ENCODE results near the gene B3GAT2. TPM values are rescaled to one million over a fixed set of nuclear protein-coding genes. Genes with fewer than 3 reads are reported as not detected.
A peak's percentile ranks its signal among the peaks of the same experiment; 100 is the strongest.

B3GAT2 gene
- total and polyA plus RNA-seq, 5 experiments from 2014 or later: 0.14 to 0.43 TPM; not detected in 3

DNA sequence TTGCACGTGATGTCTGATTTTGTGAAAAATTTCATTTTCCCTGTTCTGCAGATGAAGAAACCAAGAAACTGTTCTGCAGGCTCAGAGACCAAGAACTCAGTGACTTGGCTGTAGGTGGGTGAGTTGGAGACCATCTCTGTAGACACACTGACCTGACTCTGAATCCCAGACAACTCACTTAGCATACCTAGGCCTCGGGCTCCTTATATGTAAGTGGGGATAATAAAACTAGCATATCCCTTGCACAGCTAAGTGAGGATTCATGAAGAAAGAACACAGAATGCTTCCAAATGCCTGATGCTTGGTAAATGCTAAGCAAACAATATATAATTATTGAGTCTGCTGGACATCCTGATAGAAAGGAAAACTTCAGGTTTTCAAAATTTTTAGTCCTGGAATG lies 70.8 kb downstream of the B3GAT2 start:
- DNase-seq: no peak
- H3K27ac Mint-ChIP-seq: no peak overlapping the region
- H3K4me3 Mint-ChIP-seq: no peak overlapping the region
- POLR2A ChIA-PET: no interaction called here
- H3K27me3 Mint-ChIP-seq: peaks cover 5 to 20% (median 10%) of the 10 kb centered on the region in 5 donors
- no peaks in the 10 kb centered on the region for H3K4me1 Mint-ChIP-seq
- H3K36me3 Mint-ChIP-seq: no peaks in the 10 kb centered on the region
- no peaks in the 10 kb centered on the region for H3K9me3 Mint-ChIP-seq
- no peak for ATAC-seq

DNA sequence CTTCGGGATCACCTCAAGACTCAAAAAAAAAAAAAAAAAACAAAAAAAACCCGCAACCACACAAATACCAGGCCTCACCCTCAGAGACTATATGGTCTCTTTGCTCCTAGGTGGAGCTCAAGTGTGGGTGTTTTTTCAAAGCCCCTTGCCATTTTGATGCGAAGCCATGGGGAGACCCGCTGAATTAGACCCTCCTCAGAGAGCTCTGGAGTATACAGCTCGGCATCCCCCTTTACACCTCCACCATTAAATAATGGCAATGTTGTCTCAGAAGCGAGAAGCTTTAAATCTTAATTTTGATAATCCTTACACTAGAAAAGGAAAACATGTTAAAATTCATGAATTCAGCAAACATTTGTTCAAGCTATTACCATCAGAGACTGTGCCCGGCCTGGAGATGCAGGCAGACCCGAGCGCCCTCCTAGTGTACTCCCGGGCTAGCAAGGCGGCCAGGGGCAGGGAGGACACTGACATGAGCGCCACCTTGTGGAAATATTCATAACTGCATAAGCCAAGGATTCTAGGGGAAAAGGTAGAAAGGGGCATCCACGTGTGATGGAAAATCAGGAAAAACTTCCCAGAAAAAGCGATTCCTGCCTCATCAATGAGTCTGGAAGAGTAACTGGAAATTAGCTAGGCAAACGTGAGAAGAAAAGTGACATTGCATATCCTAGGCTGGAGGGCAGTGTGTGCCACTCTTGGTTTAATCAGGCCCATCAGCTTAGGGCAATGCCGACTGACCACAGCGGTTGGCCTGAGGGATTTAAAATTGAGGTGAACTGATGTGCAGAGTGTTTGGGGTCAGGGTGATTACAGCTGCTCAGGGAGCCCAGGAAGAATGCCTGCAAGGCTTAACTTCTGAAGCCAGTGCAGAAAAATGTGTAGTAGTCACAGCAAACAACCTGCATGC lies 72.5 kb downstream of the B3GAT2 start:
- POLR2A ChIA-PET: no interaction called here
- DNase-seq: peak; percentile 5 to 71 (median 50)
- H3K9me3 Mint-ChIP-seq: no peaks in the 10 kb centered on the region
- H3K27ac Mint-ChIP-seq: no peak overlapping the region
- no peak overlapping the region for H3K4me3 Mint-ChIP-seq
- peaks cover 10 to 33% (median 17%) of the 10 kb centered on the region in 5 donors for H3K27me3 Mint-ChIP-seq
- H3K36me3 Mint-ChIP-seq: no peaks in the 10 kb centered on the region
- peak; percentile 73 to 86 for ATAC-seq
- H3K4me1 Mint-ChIP-seq: no peaks in the 10 kb centered on the region

DNA sequence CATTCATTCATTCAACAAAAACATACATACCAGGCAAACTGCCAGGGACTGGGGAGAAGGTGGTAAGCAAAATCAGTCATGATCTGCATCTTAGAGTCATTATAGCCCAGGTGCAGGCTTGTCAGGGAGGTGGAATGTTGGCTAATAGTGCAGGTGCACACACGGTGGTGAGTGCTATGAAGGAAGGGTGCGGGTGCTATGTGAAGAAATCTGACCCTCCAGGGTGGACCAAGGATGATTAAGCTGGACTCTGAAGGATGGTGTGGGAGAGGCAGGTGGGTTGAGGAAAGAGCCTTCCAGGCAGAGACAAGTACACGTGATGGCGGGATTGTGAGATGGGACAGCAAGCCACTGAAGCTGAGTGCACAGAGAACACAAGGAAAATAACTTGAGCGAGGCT lies 77.4 kb downstream of the B3GAT2 start:
- Mint-ChIP-seq H3K9me3 (peaks cover 0 to 6% (median 0%) of the 10 kb centered on the region in 9 donors), H3K36me3 (no peaks in the 10 kb centered on the region), H3K4me3 (no peak overlapping the region), H3K27ac (no peak overlapping the region), H3K4me1 (no peaks in the 10 kb centered on the region), H3K27me3 (peaks cover 16 to 49% (median 23%) of the 10 kb centered on the region in 5 donors)
- POLR2A ChIA-PET: no interaction called here
- ATAC-seq: no peak
- no peak for DNase-seq

DNA sequence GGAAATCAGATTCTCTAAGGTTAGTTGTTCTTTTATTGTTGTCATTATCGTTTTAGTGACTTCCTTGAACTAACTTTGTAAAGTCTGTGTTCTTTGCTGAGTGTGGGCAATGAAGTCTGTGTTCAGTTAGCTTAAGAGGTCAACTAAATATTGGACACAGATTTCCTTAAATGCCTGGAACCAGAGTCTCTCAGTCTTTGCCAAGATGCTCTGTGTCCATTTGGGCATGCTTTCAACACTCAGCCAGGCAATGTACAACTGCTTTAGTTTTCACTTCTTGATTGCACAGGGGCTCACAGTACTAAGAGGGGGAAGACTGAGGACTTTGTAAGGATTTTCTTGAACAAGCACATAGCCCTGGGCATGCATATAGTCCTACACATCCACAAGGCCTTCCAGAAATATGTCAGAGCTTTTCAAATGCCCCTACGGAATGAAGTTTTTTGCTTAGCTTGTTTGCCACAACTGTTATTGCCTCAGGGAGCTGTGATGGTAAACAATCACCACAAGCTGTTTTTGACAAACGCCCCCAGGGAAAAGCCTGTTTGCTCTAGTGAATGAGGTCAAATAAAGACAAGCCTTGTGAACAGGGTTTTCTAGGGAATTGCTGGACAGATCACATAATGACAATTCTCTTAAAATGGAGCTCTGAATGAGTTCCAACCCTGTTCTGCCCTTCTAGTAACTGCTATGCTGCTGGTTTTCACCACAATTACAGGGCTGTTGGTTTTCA lies 82.5 kb downstream of the B3GAT2 start:
- Mint-ChIP-seq H3K9me3 (peaks cover 15 to 34% (median 25%) of the 10 kb centered on the region in 9 donors), H3K4me3 (no peak overlapping the region), H3K4me1 (no peaks in the 10 kb centered on the region), H3K36me3 (peaks cover 2 to 23% (median 18%) of the 10 kb centered on the region in 3 donors), H3K27ac (no peak overlapping the region), H3K27me3 (peaks cover 4 to 39% (median 16%) of the 10 kb centered on the region in 5 donors)
- DNase-seq (no peak), ATAC-seq (no peak)
- POLR2A ChIA-PET: no interaction called here

DNA sequence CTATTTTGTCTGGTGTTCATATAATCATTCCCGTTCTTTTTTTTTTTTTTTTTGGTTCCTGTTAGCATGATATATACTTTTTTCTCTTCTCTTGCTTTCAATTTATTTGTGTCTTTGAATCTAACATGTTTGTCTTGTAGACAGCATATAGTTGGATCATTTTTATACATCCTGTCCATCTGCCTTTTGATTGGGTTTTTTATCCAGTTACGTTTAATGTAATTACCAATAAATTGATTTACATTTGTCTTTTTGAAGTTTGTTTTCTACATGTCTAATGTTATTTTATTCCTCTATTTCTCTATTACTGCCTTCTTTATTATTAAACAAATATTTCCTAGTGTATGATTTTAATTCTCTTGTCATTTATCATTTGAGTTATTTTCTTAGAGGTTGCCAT lies 84.4 kb downstream of the B3GAT2 start:
- ATAC-seq: no peak
- no peaks in the 10 kb centered on the region for H3K4me1 Mint-ChIP-seq
- peaks cover 15 to 34% (median 27%) of the 10 kb centered on the region in 9 donors for H3K9me3 Mint-ChIP-seq
- DNase-seq: no peak
- no peak overlapping the region for H3K4me3 Mint-ChIP-seq
- POLR2A ChIA-PET: no interaction called here
- H3K27ac Mint-ChIP-seq: no peak overlapping the region
- peaks cover 2 to 24% (median 14%) of the 10 kb centered on the region in 5 donors for H3K27me3 Mint-ChIP-seq
- peaks cover 2 to 23% (median 18%) of the 10 kb centered on the region in 3 donors for H3K36me3 Mint-ChIP-seq

DNA sequence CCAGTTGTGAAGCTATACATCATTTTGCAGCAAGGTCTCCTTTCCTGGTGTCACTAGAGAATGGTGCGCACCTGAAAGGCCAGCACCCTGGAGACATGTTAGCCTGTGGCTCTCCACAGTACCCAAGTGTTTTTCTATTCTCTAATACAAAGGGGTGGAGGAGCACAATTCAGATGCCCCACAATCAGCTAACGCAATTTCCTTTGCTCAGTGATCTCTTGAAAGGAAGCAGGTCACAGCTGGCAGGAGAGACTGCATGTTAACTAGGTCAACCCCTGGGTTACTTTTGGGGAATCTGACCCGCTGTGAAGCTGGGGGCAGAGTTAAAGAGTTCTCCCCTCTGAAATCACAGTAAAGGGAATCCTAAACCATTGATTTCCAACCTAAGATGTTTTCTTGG lies 92.5 kb downstream of the B3GAT2 start:
- Mint-ChIP-seq H3K36me3 (peaks cover 4 to 30% (median 6%) of the 10 kb centered on the region in 3 donors), H3K27me3 (peaks cover 0 to 3% (median 0%) of the 10 kb centered on the region in 5 donors), H3K27ac (peak overlapping the region in 1 of 10 donors; percentile 13), H3K9me3 (peaks cover 0 to 12% (median 4%) of the 10 kb centered on the region in 9 donors), H3K4me1 (peaks cover 0 to 2% (median 0%) of the 10 kb centered on the region in 4 donors), H3K4me3 (no peak overlapping the region)
- no peak for ATAC-seq
- DNase-seq: no peak
- POLR2A ChIA-PET: no interaction called here

DNA sequence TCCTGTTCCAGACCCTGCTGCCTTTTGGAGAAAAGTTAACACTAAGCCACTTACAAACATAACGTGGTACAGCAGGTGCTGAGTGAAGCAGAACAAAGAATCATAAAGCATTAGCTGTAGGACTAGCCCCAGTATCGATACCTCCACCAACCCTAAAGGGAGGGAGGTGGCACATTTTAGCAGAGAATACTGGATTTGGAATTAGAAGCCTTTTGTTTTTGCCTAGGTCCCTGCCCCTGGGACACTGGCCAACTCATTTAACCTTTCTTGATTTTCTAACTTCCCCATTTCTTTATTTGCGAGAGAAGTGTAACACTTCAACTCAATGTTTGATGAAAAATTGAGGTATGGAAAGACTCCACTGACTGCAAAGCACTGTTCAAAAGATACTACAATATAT lies 93.5 kb downstream of the B3GAT2 start:
- Mint-ChIP-seq H3K4me3 (no peak overlapping the region), H3K27me3 (peaks cover 0 to 3% (median 0%) of the 10 kb centered on the region in 5 donors), H3K27ac (peak overlapping the region in 4 of 10 donors; percentile 34 to 87 (median 36)), H3K9me3 (peaks cover 0 to 12% (median 4%) of the 10 kb centered on the region in 9 donors), H3K36me3 (peaks cover 4 to 39% (median 12%) of the 10 kb centered on the region in 3 donors), H3K4me1 (peaks cover 0 to 2% (median 0%) of the 10 kb centered on the region in 4 donors)
- ATAC-seq (no peak), DNase-seq (no peak)
- POLR2A ChIA-PET: no interaction called here

DNA sequence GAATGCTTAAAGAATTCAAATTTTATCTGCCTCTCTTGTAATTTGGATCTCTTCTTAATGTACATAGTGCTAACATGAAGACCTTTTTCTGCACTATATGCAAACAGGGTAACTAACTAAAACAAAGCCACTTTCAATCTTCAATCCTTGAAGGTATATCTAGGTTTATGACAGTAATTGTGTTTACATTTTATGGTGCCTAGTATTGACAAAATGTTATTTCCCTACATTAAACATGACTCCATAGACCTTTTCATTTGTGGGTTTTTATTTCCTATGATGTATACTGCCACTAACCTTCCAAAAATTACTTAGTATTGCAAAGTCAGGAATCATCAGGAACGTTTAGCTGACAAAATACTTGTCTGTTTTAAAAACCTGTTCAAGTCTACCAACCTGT lies 95.9 kb downstream of the B3GAT2 start:
- DNase-seq: no peak
- no peak overlapping the region for H3K4me3 Mint-ChIP-seq
- H3K4me1 Mint-ChIP-seq: peaks cover 0 to 5% (median 0%) of the 10 kb centered on the region in 4 donors
- no peak for ATAC-seq
- POLR2A ChIA-PET: no interaction called here
- H3K27me3 Mint-ChIP-seq: no peaks in the 10 kb centered on the region
- H3K27ac Mint-ChIP-seq: peak overlapping the region in 4 of 10 donors; percentile 15 to 27 (median 19)
- peaks cover 0 to 49% (median 12%) of the 10 kb centered on the region in 3 donors for H3K36me3 Mint-ChIP-seq
- no peaks in the 10 kb centered on the region for H3K9me3 Mint-ChIP-seq

DNA sequence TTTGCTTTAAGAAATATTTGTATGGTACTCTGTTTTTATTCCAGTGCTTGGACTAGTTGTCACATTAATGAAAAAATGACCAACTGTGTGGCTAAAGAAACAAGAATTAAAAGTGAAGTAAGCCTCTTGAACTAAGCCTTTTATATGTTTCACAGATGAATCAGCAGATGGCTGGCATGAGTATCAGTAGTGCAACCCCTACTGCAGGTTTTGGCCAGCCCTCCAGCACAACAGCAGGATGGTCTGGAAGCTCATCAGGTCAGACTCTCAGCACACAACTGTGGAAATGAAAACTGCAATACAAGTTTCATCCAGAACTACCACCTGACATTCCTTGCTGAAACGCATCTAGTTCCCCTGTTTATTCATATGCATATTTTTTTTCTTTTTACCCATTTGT lies 96.8 kb downstream of the B3GAT2 start:
- Mint-ChIP-seq H3K4me1 (peaks cover 0 to 5% (median 0%) of the 10 kb centered on the region in 4 donors), H3K27ac (peak overlapping the region in 3 of 10 donors; percentile 21 to 40 (median 40)), H3K4me3 (no peak overlapping the region), H3K36me3 (peaks cover 0 to 51% (median 12%) of the 10 kb centered on the region in 3 donors), H3K9me3 (no peaks in the 10 kb centered on the region), H3K27me3 (no peaks in the 10 kb centered on the region)
- POLR2A ChIA-PET: no interaction called here
- no peak for ATAC-seq
- DNase-seq: no peak

DNA sequence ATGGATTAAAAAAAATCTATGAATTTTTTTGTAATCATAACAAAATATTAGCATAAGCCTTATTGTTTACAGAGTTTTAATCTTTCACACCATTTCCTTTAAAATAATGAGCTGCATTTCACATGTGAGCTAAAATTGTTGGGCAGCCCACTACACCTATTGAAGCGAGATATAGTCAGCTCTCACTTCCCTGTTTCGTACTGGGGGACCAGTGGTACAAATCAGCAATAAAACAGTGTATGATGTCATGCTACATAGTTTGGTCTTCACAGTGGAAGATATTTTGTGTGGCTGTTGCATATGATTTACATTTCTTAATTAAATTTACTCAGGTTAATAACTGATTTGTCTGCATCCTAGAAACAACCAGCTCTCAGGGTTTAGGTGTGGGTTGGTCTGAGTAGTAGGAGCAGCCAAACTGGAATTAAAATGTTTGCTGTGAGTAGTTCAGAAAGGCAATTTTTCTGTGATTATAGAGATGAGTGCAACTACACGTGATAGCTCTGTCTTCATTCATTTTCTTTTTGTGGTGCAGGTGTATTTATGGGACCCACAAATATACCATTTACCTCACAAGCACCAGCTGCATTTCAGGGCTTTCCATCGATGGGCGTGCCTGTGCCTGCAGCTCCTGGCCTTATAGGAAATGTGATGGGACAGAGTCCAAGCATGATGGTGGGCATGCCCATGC lies 99.3 kb downstream of the B3GAT2 start:
- peaks cover 0 to 64% (median 21%) of the 10 kb centered on the region in 3 donors for H3K36me3 Mint-ChIP-seq
- no peak overlapping the region for H3K4me3 Mint-ChIP-seq
- ATAC-seq (no peak), DNase-seq (no peak)
- H3K27me3 Mint-ChIP-seq: no peaks in the 10 kb centered on the region
- H3K4me1 Mint-ChIP-seq: peaks cover 0 to 2% (median 0%) of the 10 kb centered on the region in 4 donors
- no peak overlapping the region for H3K27ac Mint-ChIP-seq
- POLR2A ChIA-PET: interaction anchor here (0.7 kb wide), 1 partner anchor 176 kb away, joined by 3 read pairs; no protein-coding TSS in a partner anchor
- H3K9me3 Mint-ChIP-seq: no peaks in the 10 kb centered on the region

DNA sequence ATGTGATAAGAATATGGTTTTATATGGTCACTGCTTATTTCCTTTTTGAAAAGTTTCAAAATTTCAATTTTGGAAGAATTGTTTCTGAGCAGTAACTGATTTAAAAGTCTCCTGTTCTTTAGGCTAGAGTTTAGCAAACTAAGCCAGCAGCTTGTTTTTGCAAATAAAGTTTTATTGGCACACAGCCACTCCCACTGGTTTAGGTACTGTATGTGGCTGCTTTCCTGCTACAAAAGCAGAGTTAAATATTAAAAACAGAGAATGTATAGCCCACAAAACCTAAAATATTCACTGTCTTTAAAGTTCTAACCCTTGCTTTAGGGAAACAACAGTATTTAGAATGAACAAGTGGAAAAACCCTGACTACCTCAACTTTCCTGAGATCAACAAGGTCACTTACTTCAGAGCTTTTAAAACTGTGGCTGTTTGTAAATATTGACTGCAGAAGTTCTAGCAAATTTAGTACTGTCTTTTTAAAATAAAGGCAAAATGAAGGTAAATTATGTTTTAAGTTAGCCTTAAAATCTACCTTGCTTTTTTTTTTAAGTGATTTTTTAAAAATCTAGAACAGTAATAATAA lies 104.1 kb downstream of the B3GAT2 start:
- Mint-ChIP-seq H3K4me3 (no peak overlapping the region), H3K27ac (peak overlapping the region in 1 of 10 donors; percentile 3), H3K4me1 (peaks cover under 1 to 8% (median 3%) of the 10 kb centered on the region in 4 donors), H3K36me3 (peaks cover 0 to 30% (median 14%) of the 10 kb centered on the region in 3 donors), H3K9me3 (no peaks in the 10 kb centered on the region), H3K27me3 (no peaks in the 10 kb centered on the region)
- DNase-seq (no peak), ATAC-seq (no peak)
- POLR2A ChIA-PET: no interaction called here

Measured in naive thymus-derived CD8-positive, alpha-beta T cell (primary cell).